Activated gamma-delta T cell (primary cell): ENCODE data around the gene INKA1.

Experiments used
- DNase-seq: peaks from one replicate; lab custom pipeline; 2025; lab: John Stamatoyannopoulos, UW

INKA1 gene

GRCh38 chr3:49786357-49787181 is 16.5 kb upstream of the INKA1 start, which contains the start of gene IP6K1:
Gene IP6K1 (minus strand): TSS chr3:49786542. CDS start chr3:49748040, 38,502 bp downstream.
- peak; percentile 96 for DNase-seq

- no peak for DNase-seq
Observed at GRCh38 chr3:49787182-49787464, 15.9 kb upstream of the INKA1 start.

- no peak for DNase-seq
Observed at GRCh38 chr3:49787536-49787935, 15.5 kb upstream of the INKA1 start.

- DNase-seq = no peak
Observed at GRCh38 chr3:49788056-49788455, 15.0 kb upstream of the INKA1 start.

GRCh38 chr3:49790626-49791411 is 12.2 kb upstream of the INKA1 start:
- no peak for DNase-seq

GRCh38 chr3:49791571-49791970 is 11.5 kb upstream of the INKA1 start:
- DNase-seq = no peak

GRCh38 chr3:49792371-49793150 is 10.5 kb upstream of the INKA1 start:
- DNase-seq = no peak

GRCh38 chr3:49793486-49794085 is 9.5 kb upstream of the INKA1 start:
- no peak for DNase-seq

- DNase-seq = no peak
Observed at GRCh38 chr3:49794431-49794830, 8.6 kb upstream of the INKA1 start.

- DNase-seq = no peak
Observed at GRCh38 chr3:49794926-49795905, 7.8 kb upstream of the INKA1 start.

- no peak for DNase-seq
Observed at GRCh38 chr3:49799105-49799504, 4.0 kb upstream of the INKA1 start.

- no peak for DNase-seq
Observed at GRCh38 chr3:49799761-49800160, 3.3 kb upstream of the INKA1 start, which contains the start of gene CDHR4. Gene CDHR4 (minus strand): TSS chr3:49799873. CDS start chr3:49799812, 61 bp downstream.

- no peak for DNase-seq
Observed at GRCh38 chr3:49801160-49801559, 1.9 kb upstream of the INKA1 start.

GRCh38 chr3:49803465-49804140 is 542 bp downstream of the INKA1 start:
- no peak for DNase-seq

- no peak for DNase-seq
Observed at GRCh38 chr3:49804141-49805041, 1.3 kb downstream of the INKA1 start.

- DNase-seq = no peak
Observed at GRCh38 chr3:49805367-49805782, 2.3 kb downstream of the INKA1 start.

GRCh38 chr3:49805897-49806701 is 3.0 kb downstream of the INKA1 start:
- DNase-seq = no peak

- no peak for DNase-seq
Observed at GRCh38 chr3:49806850-49807249, 3.8 kb downstream of the INKA1 start.
